GM21526 (cell line): ENCODE results near the gene RTL9.

Experiments
- ATAC-seq: cut with Tn5 transposase; IDR thresholded peaks from one replicate; pipeline ENCODE4 v1.9.1; 2021; ENCODE audit warnings: moderate library complexity; ENCODE audit not compliant: unreplicated experiment, low FRiP score

Gene RTL9

DNA sequence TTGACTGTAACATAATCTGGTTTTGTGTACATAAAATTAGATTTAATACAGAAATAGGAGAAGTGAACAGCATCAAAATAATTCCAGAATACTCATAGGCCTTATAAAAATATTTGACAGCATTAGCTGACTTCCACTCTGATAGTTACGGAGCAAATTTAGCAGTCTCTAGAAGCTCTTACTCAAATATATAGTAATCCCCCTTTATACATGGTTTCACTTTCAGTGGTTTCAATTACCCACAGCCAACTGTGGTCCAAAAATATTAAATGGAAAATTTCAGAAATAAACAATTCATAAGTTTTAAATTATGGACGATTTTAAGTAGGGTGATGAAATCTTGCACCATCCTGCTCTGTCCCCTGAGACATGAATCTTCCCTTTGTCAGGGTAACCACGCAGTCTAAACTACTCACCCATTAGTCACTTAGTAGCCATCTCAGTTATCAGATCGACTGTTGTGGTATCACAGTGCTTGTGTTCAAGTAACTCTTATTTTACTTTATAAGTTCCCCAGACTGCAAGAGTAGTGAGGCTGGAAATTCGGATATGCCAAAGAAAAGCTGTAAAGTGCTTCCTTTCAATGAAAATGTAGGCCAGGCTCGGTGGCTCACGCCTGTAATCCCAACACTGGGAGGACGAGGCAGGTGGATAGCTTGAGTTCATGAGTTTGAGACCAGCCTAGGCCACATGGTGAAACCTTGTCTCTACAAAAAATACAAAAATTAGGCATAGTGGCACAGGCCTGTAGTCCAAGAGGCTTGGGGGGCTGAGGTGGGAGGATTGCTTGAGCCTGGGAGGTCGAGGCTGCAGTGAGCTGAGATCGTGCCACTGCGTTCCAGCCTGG lies 17.2 kb upstream of the RTL9 start:
- ATAC-seq = peak; percentile 65

DNA sequence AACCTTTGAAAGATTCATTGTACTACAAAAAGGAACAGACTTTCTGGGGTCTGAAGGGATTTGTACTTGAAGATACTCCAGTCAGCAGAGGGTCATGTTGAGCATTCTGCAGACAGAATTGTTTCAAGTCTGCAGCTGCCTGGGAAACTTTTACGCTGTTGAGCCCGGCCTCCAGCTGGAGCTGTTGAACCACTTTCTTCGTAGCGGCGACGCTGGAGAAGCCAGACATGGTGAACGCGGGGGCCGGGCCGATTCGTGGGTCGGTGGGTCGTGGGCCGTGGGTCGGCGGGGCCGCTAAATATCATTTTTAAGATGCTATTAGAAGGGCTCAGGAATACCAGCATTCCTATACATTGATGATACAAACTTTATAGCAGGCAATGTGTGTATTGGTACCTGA lies 12.0 kb upstream of the RTL9 start:
- no peak for ATAC-seq

DNA sequence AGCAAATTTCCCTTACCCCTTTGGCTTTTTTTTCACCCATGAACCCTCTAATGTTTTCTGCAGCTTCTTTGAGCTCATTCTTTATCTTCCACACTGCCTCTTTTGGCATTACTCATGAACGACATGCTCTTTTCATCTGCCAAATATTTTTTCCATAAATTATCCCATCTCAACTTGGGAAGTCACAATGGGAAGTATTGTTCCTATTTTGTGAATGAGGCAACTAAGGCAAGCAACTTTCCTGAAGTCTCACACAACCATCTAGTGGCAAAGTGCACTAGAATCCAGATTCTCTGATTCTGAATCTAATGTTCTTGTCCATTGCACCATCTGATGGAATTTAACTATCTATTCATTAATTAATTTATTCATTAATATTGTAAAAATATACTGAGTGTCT lies 625 bp downstream of the RTL9 start:
- ATAC-seq = no peak

DNA sequence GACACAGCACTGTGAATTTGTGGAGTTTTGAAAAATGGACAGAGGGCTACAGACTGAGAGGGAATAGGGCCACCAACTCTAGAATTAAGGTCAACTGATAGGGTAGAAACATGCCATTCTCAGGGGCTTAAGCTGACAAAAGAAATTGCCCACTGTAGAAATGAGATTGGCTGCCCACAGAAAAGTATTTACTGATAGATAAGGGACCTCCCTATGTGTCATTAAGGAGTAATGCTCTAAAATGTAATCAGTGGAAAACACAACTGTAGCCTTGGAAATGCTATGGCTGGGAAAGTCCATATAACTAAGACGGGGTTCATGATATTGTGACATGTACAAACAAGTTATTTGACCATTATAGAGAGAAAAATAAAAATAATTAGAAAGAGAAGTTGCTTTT lies 4.6 kb downstream of the RTL9 start:
- no peak for ATAC-seq

DNA sequence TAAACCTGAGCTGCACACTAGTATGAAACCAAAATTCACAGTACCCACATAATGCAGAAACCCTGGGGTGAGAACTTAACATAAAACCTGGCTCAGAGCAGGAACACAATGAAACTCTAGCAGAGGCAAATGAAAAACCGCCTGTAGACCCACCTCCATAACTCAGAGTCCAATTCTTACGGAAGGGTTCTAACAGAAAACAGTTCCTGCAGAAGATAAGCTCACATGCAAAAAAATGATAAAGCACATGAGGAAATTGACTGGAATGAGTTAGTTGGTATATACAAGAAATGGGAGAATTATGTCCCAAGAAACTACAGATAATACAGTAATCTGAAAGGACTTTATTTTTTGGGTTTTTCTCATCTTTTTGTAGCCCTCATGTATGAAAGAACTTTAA lies 14.7 kb downstream of the RTL9 start:
- no peak for ATAC-seq

DNA sequence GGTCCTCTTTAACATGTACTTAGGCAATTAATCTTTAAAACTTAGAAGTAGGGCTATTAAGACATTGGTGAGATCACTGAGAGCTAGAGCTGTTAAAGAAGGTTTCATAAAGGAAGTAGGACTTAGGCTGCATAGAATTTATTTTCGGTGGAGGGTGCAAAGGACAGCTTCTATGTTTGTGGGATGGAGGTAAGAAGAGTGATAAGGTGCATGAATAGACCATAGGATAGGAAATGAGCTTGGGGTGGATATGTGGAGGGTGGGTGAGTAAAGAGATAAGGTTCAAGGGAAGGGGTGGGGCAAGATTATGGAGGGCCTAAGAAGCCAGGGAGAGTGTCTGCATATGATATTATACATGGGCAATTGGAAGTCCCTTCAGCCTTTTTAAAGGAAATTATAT lies 15.9 kb downstream of the RTL9 start:
- ATAC-seq = peak; percentile 79

DNA sequence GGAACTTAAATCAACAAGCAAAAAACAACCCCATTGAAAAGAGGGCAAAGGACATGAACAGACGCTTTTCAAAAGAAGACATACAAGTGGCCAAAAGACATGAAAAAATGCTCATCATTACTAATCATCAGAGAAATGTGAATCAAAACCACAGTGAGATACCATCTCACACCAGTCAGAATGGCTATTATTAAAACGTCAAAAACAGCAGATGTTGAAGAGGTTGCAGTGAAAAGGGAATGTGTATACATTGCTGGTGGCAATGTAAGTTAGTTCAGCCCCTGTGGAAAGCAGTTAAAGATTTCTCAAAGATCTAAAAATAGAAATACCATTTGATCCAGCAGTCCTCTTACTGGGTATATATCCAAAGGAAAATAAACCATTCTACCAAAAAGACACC lies 22.6 kb downstream of the RTL9 start:
- no peak for ATAC-seq

DNA sequence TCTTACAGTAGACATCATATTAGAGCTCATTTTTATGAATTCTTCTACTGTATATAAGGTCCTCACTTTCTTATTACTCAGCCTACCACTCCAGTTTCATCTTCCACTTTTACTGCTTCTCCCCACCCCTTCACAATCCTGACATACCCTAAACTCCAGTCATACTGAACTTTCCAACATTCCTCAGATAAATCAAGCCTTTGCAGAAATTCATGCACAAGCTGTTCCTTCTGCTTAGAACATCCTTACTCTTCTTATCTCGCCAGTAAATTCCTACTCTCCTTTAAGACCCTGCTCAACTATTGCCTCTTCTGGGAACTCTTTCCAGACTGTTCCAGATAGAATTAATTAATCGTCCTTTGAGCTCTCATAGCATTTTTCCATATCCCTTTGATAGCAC lies 24.8 kb downstream of the RTL9 start:
- no peak for ATAC-seq

DNA sequence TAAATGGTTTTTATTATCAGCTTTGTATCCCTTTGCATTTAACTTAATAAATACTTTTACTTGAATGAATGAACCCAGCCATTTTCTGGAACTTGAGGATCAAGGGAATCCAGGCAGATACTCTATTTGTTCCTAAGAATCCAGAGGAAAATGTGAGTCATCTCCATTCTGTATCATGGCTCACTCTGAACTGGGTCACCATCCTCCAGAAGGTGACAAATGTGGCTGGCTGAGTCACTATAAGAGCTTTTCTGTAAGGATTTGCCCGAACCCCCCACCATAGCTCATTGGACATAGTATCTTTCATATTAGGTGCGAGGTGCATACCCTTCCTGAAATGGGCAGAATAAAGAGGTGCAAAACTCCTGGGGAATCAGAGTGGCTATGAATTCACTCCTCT lies 25.8 kb downstream of the RTL9 start:
- ATAC-seq = no peak

DNA sequence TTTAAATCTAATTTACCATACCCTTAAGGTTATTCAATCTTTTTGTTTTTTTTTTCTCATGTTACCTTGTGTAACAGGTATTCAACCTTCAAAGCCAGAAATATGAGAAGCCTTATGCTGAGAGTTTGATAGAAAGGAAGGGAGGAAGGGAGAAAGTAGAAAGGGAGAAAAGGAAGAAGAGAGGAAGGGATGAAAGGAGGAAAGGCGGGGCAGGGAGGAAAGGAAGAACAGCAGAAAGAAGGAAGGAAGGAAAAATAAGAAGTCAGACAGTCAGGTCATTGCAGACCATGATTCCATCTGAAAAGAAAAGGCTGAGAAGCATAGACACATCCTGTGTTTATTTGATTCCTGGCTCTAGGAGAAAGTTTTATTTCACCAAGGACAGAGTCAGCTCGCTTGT lies 30.9 kb downstream of the RTL9 start:
- no peak for ATAC-seq

DNA sequence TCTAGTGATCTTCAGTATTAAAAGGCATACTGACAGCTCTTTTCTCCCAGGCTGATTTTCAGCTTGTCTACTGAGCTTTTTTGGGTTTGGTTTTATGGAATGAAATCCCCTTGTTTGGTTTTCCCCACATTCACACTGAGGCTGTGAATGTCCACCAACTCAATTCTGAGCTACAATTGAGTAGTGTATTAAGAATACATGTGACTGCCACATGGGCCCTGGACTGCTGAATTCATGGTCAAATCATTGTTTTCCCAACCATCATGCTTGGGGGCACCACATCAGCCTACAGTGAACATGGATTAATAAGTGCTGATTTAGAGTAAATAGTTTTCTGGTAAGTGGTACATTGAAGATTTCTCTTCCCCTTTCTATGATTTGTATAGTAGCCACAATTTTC lies 32.4 kb downstream of the RTL9 start:
- no peak for ATAC-seq

DNA sequence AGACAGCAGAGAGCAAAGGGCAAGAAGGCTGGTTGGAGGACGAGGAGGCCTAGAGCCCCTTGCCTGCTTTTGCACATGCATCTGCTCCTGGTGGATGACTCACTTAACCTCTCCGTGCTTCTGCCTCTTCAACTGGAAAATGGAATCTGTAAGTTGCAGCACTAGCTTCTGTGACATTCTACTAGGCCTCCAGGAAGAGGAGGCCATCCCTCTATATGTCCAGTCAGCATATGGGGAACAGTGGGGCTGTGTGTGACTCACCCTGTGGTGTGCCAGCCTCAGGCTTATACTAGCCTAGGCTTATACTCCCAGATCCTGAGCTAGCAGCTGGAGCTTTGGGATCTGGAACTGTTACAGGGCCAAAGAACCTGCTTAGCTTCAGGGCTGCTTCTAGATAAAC lies 36.0 kb downstream of the RTL9 start:
- ATAC-seq = no peak

DNA sequence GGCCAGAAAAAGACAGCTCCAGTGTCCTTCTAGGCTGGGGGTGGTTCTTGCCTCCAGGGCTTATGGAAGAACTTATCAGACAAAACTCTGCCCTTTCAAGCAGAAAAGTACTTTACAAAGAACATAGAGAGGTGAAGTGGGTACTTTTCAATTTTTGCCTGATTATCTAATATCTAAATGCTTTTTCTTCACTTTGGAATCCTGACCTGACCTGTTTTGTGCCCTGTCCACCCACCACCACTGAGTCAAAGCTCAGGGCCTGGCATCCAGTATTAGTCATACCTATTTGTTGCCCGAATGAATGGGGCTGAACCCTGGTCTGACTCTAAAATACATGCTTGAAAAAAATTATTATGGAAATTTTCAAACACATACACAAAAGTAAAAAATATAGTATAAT lies 37.2 kb downstream of the RTL9 start:
- no peak for ATAC-seq

DNA sequence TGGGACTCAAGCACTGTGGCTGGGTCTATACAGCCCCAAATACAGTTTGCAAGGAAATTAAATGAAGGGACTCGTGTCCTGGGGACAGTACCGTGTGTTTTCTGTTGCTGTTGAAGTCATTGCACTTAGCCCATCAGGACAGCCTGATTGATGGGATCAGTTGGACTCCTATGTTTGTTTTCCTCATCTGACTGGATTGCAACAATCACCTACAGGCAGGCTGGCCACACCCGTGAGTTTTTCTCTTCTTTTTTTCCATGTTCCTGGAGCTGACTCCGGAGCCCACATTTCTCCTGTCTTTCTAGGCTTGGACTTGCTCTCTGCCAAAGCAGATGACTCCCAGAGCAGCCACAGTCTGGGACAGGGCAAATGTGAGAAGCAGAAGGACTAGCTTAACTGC lies 38.1 kb downstream of the RTL9 start:
- no peak for ATAC-seq

DNA sequence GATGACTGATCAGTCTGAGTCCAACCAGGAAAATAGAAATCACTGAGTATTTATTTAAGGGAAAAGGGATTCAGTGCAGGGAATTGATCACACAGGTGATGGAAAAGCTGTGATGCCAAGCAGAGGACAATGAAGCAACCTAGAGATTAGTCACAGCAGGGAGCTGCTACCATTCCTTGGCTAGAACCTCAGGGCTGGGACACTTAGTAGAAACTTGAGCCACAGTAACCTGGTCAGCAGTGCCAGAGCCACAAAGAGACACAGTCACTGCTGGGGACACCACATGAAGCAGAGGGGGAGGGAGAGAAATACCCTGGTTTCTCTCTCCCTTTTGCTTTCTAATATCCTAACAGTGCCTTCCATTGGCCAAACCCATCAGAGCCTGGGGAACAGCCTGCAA lies 38.7 kb downstream of the RTL9 start:
- no peak for ATAC-seq

DNA sequence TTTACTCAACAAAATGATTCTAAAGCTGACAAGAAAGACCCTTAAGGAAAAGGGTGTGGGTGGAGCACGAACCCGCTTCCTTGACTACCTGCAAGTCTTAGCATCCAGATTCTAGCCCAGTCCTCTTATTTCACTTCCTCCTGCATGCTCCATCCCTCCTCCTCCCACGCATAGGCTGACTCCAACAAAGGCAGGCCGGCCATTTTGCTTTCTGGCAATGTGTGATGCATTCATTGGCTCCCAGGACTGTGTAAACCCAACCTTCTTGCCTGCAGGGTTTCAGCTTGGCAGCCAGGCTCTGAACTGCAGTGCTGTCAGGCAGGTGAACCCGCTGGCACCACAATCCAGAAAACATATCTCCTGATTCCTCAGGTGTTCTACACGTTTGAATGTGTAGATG lies 39.3 kb downstream of the RTL9 start:
- no peak for ATAC-seq

DNA sequence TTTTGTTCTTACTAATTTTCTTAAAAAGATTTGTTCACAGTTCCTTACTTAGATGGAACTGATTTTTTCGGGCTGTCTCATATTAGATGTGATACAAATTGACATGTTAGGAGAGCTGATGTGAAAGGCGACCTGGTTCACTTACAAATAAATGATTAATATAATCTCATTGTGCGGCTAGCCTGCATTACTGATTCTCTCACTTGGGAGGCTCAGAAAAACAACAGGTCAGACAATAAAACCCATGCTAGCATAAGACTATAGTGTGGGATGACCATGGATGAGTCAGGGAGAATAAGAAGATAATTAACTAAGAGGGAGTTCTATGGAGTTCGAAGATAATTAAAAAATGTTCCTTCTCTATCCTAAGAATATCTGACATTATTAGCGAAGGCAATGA lies 40.8 kb downstream of the RTL9 start:
- no peak for ATAC-seq

DNA sequence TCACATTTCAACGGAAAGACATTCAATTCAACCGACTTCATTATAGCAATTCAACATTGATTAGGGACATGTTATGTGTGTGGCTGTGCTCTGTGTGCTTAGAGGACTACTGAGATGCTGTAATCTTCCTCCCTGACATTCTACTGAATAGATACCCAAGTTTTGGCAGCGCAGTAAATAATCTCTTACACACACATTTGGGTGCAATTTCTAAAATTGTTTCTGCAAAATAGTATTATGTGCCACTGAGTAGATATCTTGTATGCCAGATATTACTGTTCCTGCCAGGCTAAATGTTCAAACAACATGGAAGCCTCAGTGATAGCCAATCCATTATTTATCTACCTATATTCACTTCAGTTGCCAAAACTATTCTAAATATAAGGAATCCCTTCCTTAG lies 41.3 kb downstream of the RTL9 start:
- ATAC-seq = no peak

DNA sequence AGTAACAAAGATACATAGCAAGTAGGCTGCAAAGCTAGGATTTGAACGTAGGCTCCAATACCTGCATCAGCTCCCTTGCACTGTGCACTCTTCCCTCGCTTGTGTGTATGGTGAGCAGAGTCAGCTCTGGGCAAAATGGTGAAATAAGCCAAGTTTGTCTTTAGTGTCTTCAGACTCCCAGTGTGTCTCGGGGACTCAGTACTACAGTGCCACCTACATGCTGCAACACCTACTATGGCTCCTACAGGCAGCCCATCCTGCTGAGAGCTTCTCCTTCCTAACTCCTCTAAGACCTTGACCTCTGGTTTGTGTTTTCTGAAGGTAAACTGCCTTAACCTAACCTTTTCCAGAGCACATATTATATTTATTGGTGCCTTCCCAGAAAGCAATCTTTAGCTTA lies 42.5 kb downstream of the RTL9 start:
- ATAC-seq = no peak

DNA sequence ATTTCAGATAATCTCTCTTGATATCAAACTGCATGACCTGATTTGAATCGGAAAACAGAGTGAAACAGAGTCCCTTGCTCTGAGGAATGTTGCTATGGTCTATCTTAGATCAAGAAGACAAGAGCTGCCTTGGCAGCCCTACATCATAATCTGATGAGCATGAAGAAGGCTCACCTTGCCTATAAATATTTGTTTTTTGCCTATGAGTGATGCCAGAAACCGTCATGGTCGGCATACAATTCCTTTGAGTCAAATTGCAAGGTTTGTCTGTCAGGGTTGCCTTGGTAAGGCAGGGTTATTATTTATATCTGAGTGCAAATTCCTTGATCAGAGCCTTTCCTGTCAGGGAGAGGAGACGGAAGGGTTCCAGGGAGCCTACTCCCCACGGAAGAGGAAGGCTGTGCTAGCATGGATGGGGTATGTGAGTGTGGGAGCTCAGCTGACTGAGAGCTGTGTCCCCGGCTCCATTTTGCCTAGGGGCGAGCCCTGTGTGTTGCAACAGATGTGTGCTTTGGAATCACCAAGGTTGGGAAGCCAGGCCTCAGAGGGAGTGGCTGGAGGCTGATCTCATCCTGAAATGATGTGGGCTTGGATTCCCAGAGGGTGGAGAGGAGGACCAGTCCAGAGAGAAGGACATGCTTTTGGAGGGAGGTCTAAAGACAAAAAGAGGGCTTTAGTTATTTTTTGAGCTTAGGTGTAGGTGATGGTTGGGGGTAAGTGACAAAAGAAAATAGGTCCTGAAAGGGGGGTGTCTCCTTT lies 43.6 kb downstream of the RTL9 start:
- no peak for ATAC-seq

DNA sequence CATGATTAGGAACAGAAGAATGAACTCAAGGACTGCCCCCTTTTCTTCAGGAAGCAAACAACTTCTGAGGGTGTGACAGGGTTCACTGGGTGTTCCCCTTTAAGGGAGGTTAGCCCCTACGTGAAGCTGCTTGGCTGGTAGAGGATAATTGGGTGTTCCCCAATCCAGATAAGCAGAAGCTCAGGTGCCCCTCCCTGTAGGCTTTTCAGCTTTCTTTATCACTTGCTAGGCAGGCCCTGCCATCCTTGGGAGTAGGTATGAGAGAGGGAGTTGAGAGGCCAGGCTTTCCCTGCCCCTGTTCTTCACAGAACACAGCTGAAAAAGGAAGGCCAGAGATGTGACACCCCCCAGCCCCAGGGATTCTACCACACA lies 44.2 kb downstream of the RTL9 start:
- ATAC-seq = no peak
